ENCODE measurements around the gene PPM1A. TPM values are rescaled to one million over a fixed set of nuclear protein-coding genes. Genes with fewer than 3 reads are reported as not detected.

PPM1A gene
- total and polyA plus RNA-seq, 2 experiments from 2014 or later: 29.8 to 34.1 TPM

DNA sequence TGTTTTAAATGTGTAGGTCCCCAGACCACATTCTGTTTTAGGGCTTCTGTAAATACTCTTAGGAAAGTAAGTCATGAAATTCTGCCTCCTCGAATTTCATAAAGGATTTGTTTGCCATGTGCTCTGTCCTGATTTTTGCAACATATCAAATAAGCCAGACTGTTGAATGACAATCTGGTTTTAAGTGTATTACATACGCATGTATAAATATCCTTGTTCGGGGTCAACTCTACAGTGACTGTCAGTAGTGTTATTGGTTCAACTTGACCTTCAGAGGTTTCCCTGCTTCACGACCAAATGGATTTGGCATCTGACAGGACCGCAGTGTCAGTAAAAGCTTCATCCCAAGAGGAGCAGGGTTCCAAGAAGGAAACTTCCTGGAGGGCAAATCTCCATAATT is 52.7 kb downstream of the PPM1A start (continued):
- no peak for TF ChIP-seq ZNF462 (CRISPR knock-in tag; IDR thresholded peaks at IDR 0.05)

GRCh38 chr14:60302663-60303062 is 53.6 kb downstream of the PPM1A start:
- H3K4me3 ChIP-seq: no peak overlapping the region
- H3K9me2 ChIP-seq (ENCODE audit: insufficient read depth): no peaks in the 10 kb centered on the region
- Mint-ChIP-seq H3K4me3 (no peak overlapping the region), H3K36me3 (ENCODE audit: low read depth) (peaks cover 7% of the 10 kb centered on the region; the same call in 2 of the 3 replicates), H3K9me3 (no peaks in the 10 kb centered on the region), H3K4me1 (peaks cover 41% of the 10 kb centered on the region), H3K27me3 (ENCODE audit: insufficient read depth, low read depth, poor library complexity) (no peaks in the 10 kb centered on the region), H3K27ac (no peak overlapping the region)
- peaks cover 43% of the 10 kb centered on the region for H3K4me1 ChIP-seq (ENCODE audit: insufficient read depth)
- no peaks in the 10 kb centered on the region for H3K36me3 ChIP-seq (ENCODE audit: insufficient read depth)
- H3F3A ChIP-seq (replicated peaks; ENCODE audit: low read depth): no peaks in the 10 kb centered on the region
- peak; percentile 55 for DNase-seq (ENCODE audit: low spot score)
- peak; percentile 77 for ATAC-seq
- H3K27me3 ChIP-seq (ENCODE audit: insufficient read depth): no peaks in the 10 kb centered on the region
- H3K79me2 ChIP-seq (replicated peaks; ENCODE audit: insufficient read depth): no peaks in the 10 kb centered on the region
- H4K20me1 ChIP-seq (replicated peaks; ENCODE audit: insufficient read depth): no peaks in the 10 kb centered on the region
- no peak overlapping the region for H3K27ac ChIP-seq (ENCODE audit: low read depth)
- TF ChIP-seq EZH2phosphoT487 (IDR thresholded peaks at IDR 0.05; ENCODE audit: unreplicated experiment) (no peak), EZH2 (IDR thresholded peaks at IDR 0.05; ENCODE audit: low read depth, unreplicated experiment) (no peak), STAT1 (IDR thresholded peaks at IDR 0.05; ENCODE audit: unreplicated experiment) (no peak), NANOG (IDR thresholded peaks at IDR 0.05; ENCODE audit: borderline replicate concordance) (no peak), CREB1 (CRISPR knock-in tag; IDR thresholded peaks at IDR 0.05; ENCODE audit: low read depth) (no peak)
- H2AFZ ChIP-seq: no peak overlapping the region
- H3K4me2 ChIP-seq: peak overlapping the region; percentile 46

Measured in GM23338 (cell line).